Lower lobe of right lung (tissue), 2 donors: ENCODE measurements around the gene RAPGEF3. TPM values are rescaled to one million over a fixed set of nuclear protein-coding genes. Genes with fewer than 3 reads are reported as not detected.

ENCODE experiments used
- ATAC-seq, 2 donors: fragments of 200-7000 bp; cut with Tn5 transposase; one replicate each; pipeline ENCODE4 v1.9.1; 2020 to 2022; ENCODE audit warnings: mild to moderate bottlenecking in 2 of 2, moderate library complexity in 2 of 2
- DNase-seq: peaks from one replicate; pipeline ENCODE4 v3.0.0-alpha.2; 2020
- H3K27ac ChIP-seq: fragments of 200-600 bp; one replicate; pipeline ENCODE4 v1.8.0; 2022
- H3K27me3 ChIP-seq: fragments of 200-600 bp; one replicate; pipeline ENCODE4 v1.8.0; 2022; ENCODE audit warnings: low read depth
- H3K36me3 ChIP-seq: fragments of 200-600 bp; one replicate; pipeline ENCODE4 v1.8.0; 2022; ENCODE audit warnings: mild to moderate bottlenecking
- H3K4me1 ChIP-seq: fragments of 200-600 bp; one replicate; pipeline ENCODE4 v1.8.0; 2022
- H3K4me3 ChIP-seq: fragments of 200-600 bp; one replicate; pipeline ENCODE4 v1.8.0; 2022; ENCODE audit warnings: mild to moderate bottlenecking
- H3K9me3 ChIP-seq: fragments of 200-600 bp; one replicate; pipeline ENCODE4 v1.8.0; 2022
- CTCF ChIP-seq: fragments of 200-600 bp; IDR thresholded peaks from one replicate; pipeline ENCODE4 v1.8.0; 2022; ENCODE audit warnings: antibody characterized with exemption, mild to moderate bottlenecking
- intact Hi-C: fragments of 100-400 bp; cut with DNase I; formaldehyde crosslinking; loops from one replicate; pipeline ENCODE4 v1.11.0; 2022
- total RNA-seq: library from RNA; stranded (reverse); fragmentation: NEBNext Ultra II Directional; extraction: Animal tissue kit (Norgen Biotek cat#: 25700); gene quantifications from one replicate; pipeline ENCODE4 v1.2.1, GENCODE V29; 2021
- donor health status: DM: no; HTN: yes; CAD: no; lungs with severe emphysema.

The RAPGEF3 gene
- total RNA-seq, 1 donor from 2014 or later: 44.5 TPM

GRCh38 chr12:47700263-47700662 lies 58.4 kb downstream of the RAPGEF3 start:
- DNase-seq (no peak), ATAC-seq (no peak)
- no peak for TF ChIP-seq CTCF
- Histone ChIP-seq H3K27me3 (no peaks in the 10 kb centered on the region), H3K9me3 (no peaks in the 10 kb centered on the region), H3K4me3 (no peak overlapping the region), H3K27ac (no peak overlapping the region), H3K36me3 (peaks cover 49% of the 10 kb centered on the region), H3K4me1 (peaks cover 12% of the 10 kb centered on the region)
- intact Hi-C loops: no loop called here

GRCh38 chr12:47698631-47699030 lies 60.0 kb downstream of the RAPGEF3 start:
- Histone ChIP-seq H3K4me3 (no peak overlapping the region), H3K27ac (no peak overlapping the region), H3K27me3 (no peaks in the 10 kb centered on the region), H3K4me1 (no peaks in the 10 kb centered on the region), H3K36me3 (peaks cover 62% of the 10 kb centered on the region), H3K9me3 (no peaks in the 10 kb centered on the region)
- no peak for TF ChIP-seq CTCF
- intact Hi-C loops: no loop called here
- DNase-seq (no peak), ATAC-seq (no peak)

- DNase-seq: no peak
- TF ChIP-seq CTCF: no peak
- no peaks in the 10 kb centered on the region for H3K27me3 ChIP-seq
- H3K27ac ChIP-seq: no peak overlapping the region
- no peaks in the 10 kb centered on the region for H3K9me3 ChIP-seq
- ATAC-seq: no peak
- peaks cover 62% of the 10 kb centered on the region for H3K36me3 ChIP-seq
- no peaks in the 10 kb centered on the region for H3K4me1 ChIP-seq
- no peak overlapping the region for H3K4me3 ChIP-seq
- intact Hi-C loops: no loop called here
Measured at GRCh38 chr12:47698055-47698454, 60.6 kb downstream of the RAPGEF3 start.

- H3K27ac ChIP-seq: no peak overlapping the region
- TF ChIP-seq CTCF: no peak
- DNase-seq: no peak
- H3K4me3 ChIP-seq: no peak overlapping the region
- no peak for ATAC-seq
- H3K9me3 ChIP-seq: no peaks in the 10 kb centered on the region
- no peaks in the 10 kb centered on the region for H3K4me1 ChIP-seq
- intact Hi-C loops: no loop called here
- peaks cover 39% of the 10 kb centered on the region for H3K36me3 ChIP-seq
- H3K27me3 ChIP-seq: no peaks in the 10 kb centered on the region
Measured at GRCh38 chr12:47689215-47689614, 69.5 kb downstream of the RAPGEF3 start.

GRCh38 chr12:47687636-47688035 lies 71.0 kb downstream of the RAPGEF3 start:
- Histone ChIP-seq H3K27ac (no peak overlapping the region), H3K27me3 (no peaks in the 10 kb centered on the region), H3K9me3 (no peaks in the 10 kb centered on the region), H3K36me3 (peaks cover 38% of the 10 kb centered on the region), H3K4me1 (no peaks in the 10 kb centered on the region), H3K4me3 (no peak overlapping the region)
- intact Hi-C loops: no loop called here
- no peak for ATAC-seq
- TF ChIP-seq CTCF: no peak
- no peak for DNase-seq
